T-cell (primary cell): Measurements from ENCODE around the gene HOXA1. TPM values are rescaled to one million over a fixed set of nuclear protein-coding genes. Genes with fewer than 3 reads are reported as not detected.

ENCODE experiments used
- ATAC-seq, 4 experiments: fragments of 200-7000 bp in 3 of 4; fragments of 150-1000 bp in 1 of 4; cut with Tn5 transposase; replicated peaks in 1 of 4; 1 replicate in 3 of 4; 2 replicates in 1 of 4; pipeline ENCODE4 v1.10.0; 2021; ENCODE audit warnings: moderate library complexity in 3 of 4, mild to moderate bottlenecking in 2 of 4, moderate number of reproducible peaks in 1 of 4
- CTCF ChIA-PET, 2 donors: fragments of 300-600 bp; sonication (Branson Sonifier 250); formaldehyde crosslinking; loops; one replicate each; lab custom pipeline; 2022; ENCODE audit warnings: antibody characterized with exemption in 2 of 2; lab: Charles Lee
- POLR2A ChIA-PET, 2 donors: fragments of 300-600 bp; sonication (Branson Sonifier 250); formaldehyde crosslinking; loops; one replicate each; lab custom pipeline; 2022; ENCODE audit warnings: antibody characterized with exemption in 2 of 2; lab: Charles Lee
- DNase-seq, 35 experiments: peaks; one replicate each; pipeline versions ENCODE4 v3.0.0 to v3.0.0-alpha.2; 2013 to 2023
- H3K27ac ChIP-seq: one replicate; pipeline ENCODE4 v1.5.1; 2013; ENCODE audit warnings: low read length
- H3K27me3 ChIP-seq, 2 experiments: replicated peaks in 1 of 2; 1 replicate in 1 of 2; 2 replicates in 1 of 2; pipeline versions ENCODE4 v1.6.1 to v1.7.0; 2013; ENCODE audit warnings: low read length in 1 of 2, mixed read lengths in 1 of 2; ENCODE audit not compliant: control insufficient read depth in 2 of 2, insufficient read depth in 2 of 2; ENCODE audit errors: extremely low read depth in 1 of 2
- H3K36me3 ChIP-seq, 2 donors: 1 replicate in 1 of 2; 2 replicates in 1 of 2; pipeline versions ENCODE4 v1.6.1 to v1.7.0; 2013; ENCODE audit warnings: low read length in 1 of 2; ENCODE audit not compliant: control insufficient read depth in 2 of 2, insufficient read depth in 1 of 2; ENCODE audit errors: extremely low read depth in 1 of 2
- H3K4me1 ChIP-seq, 2 experiments: 1 replicate in 1 of 2; 2 replicates in 1 of 2; pipeline versions ENCODE4 v1.6.1 to v1.7.0; 2013; ENCODE audit warnings: low read length in 2 of 2, mixed read lengths in 1 of 2; ENCODE audit not compliant: insufficient read depth in 2 of 2, control insufficient read depth in 1 of 2; ENCODE audit errors: extremely low read depth in 1 of 2
- H3K4me3 ChIP-seq, 2 donors: 1 replicate in 1 of 2; 2 replicates in 1 of 2; pipeline versions ENCODE4 v1.5.1 to v1.7.0; 2013; ENCODE audit warnings: mild to moderate bottlenecking in 2 of 2, low read length in 1 of 2, moderate library complexity in 1 of 2; ENCODE audit not compliant: control insufficient read depth in 1 of 2; ENCODE audit errors: extremely low read depth in 1 of 2
- H3K9me3 ChIP-seq: 2 replicates; pipeline ENCODE4 v1.7.0; 2013
- H3K27ac Mint-ChIP-seq, 2 donors: one replicate each; pipeline ENCODE4 v1.8.0; 2020 to 2021; ENCODE audit warnings: mild to moderate bottlenecking in 2 of 2, mixed read lengths in 2 of 2
- H3K27me3 Mint-ChIP-seq, 2 donors: one replicate each; pipeline ENCODE4 v1.8.0; 2021 to 2022; ENCODE audit warnings: mixed read lengths in 2 of 2
- H3K36me3 Mint-ChIP-seq: one replicate; pipeline ENCODE4 v1.8.0; 2021; ENCODE audit warnings: mixed read lengths
- H3K4me1 Mint-ChIP-seq, 3 donors: one replicate each; pipeline ENCODE4 v1.8.0; 2020 to 2022; ENCODE audit warnings: mixed read lengths in 3 of 3, mild to moderate bottlenecking in 1 of 3
- H3K4me3 Mint-ChIP-seq, 3 donors: one replicate each; pipeline ENCODE4 v1.8.0; 2020 to 2022; ENCODE audit warnings: mild to moderate bottlenecking in 3 of 3, mixed read lengths in 3 of 3, moderate library complexity in 3 of 3
- H3K9me3 Mint-ChIP-seq, 3 donors: one replicate each; pipeline ENCODE4 v1.8.0; 2020 to 2022; ENCODE audit warnings: mixed read lengths in 3 of 3
- WGBS: methylation state at CpG from one replicate; pipeline ENCODE4 v1.1.5; 2013; ENCODE audit warnings: missing lambda C conversion rate; ENCODE audit not compliant: insufficient coverage; 5-methylcytosine and 5-hydroxymethylcytosine counted together
- total RNA-seq, 35 experiments: library from RNA in 6 of 35; stranded (reverse) in 6 of 35; fragments of 120-200 nt in 1 of 35; gene quantifications; one replicate each; pipeline versions ENCODE4 v1.2.1 to v1.2.4 and lab custom pipeline; 2013 to 2026

Gene HOXA1
- total RNA-seq, 5 donors from 2014 or later (not counting 1 experiment from before 2014, with no cell fraction given), result 0.28 to 0.66 (median 0.54) TPM

DNA sequence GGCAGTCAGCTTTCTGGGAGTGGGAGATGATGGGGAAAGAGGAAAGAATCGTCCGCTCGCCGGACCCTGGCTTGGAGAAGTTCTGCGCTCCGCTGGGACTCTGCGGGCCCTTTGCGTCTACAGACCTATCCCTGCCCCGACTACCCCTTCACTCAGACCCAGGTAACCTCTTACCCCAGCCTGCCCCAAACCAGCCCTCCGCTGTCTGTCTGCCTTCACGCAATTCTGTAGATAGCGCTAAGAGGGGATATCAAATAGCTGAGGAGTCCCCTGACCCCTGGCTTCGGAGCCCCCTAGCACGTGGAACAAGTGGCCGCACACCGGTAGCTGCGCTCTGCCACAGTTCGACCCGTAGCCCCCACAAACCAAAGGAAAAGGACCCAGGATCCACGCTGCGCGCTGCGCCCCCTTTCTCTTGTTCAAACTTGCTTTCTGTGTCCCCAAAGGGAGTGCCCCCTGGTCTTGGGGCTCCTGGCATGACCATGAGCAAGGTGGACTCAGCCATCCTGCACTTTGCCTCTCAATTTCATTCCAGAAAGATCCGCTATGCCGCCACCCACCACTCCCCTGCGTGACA, 27.8 kb upstream of the HOXA1 start:
- no peak overlapping the region for H3K27ac ChIP-seq
- peaks cover 4 to 37% of the 10 kb centered on the region in 2 donors for H3K27me3 Mint-ChIP-seq
- no peak overlapping the region for H3K27ac Mint-ChIP-seq
- H3K36me3 Mint-ChIP-seq, result no peaks in the 10 kb centered on the region
- ATAC-seq (no peak), DNase-seq (no peak)
- H3K9me3 ChIP-seq, result no peaks in the 10 kb centered on the region
- no peaks in the 10 kb centered on the region for H3K9me3 Mint-ChIP-seq
- POLR2A ChIA-PET, result no interaction called here
- H3K27me3 ChIP-seq, result peaks cover 0 to 25% of the 10 kb centered on the region in 2 experiments
- no peaks in the 10 kb centered on the region for H3K4me1 ChIP-seq
- H3K4me3 Mint-ChIP-seq, result no peak overlapping the region
- H3K36me3 ChIP-seq, result no peaks in the 10 kb centered on the region
- CTCF ChIA-PET, result no interaction called here
- no peak overlapping the region for H3K4me3 ChIP-seq
- H3K4me1 Mint-ChIP-seq, result no peaks in the 10 kb centered on the region
- WGBS, result 98% methylated on average over 9 of the region's 26 CpGs

DNA sequence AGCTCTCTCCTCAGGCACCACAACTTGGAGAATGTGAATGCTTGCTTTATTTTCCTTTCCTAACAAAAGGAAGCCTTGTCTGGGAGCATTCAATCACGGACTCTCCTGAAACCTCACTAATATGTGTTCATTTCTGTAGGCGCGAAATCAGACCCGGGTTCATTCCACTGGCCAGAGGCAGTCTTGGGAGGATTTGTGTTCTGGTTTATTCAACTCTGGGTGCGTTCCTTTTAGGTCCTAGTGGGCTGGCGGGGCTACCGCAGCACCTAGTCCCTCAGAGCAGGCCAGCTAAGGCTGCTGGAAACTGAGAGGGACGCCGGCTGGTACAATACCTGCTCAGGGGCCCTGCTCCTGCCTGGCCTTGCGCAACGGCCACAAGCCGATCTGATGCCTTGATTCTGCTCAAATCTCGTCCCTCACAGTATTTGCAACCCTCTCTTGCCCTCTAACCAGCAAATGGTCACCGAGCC, 27.2 kb upstream of the HOXA1 start:
- H3K27me3 ChIP-seq, result peaks cover 0 to 28% of the 10 kb centered on the region in 2 experiments
- ATAC-seq, result no peak
- H3K27ac ChIP-seq, result no peak overlapping the region
- CTCF ChIA-PET, result no interaction called here
- H3K4me1 ChIP-seq, result no peaks in the 10 kb centered on the region
- Mint-ChIP-seq H3K27me3 (peaks cover 4 to 37% of the 10 kb centered on the region in 2 donors), H3K36me3 (no peaks in the 10 kb centered on the region), H3K9me3 (no peaks in the 10 kb centered on the region), H3K4me3 (no peak overlapping the region), H3K4me1 (no peaks in the 10 kb centered on the region), H3K27ac (no peak overlapping the region)
- POLR2A ChIA-PET, result no interaction called here
- no peaks in the 10 kb centered on the region for H3K9me3 ChIP-seq
- H3K36me3 ChIP-seq, result no peaks in the 10 kb centered on the region
- no peak for DNase-seq
- H3K4me3 ChIP-seq, result no peak overlapping the region
- WGBS, result 91% methylated on average over 8 of the region's 14 CpGs

DNA sequence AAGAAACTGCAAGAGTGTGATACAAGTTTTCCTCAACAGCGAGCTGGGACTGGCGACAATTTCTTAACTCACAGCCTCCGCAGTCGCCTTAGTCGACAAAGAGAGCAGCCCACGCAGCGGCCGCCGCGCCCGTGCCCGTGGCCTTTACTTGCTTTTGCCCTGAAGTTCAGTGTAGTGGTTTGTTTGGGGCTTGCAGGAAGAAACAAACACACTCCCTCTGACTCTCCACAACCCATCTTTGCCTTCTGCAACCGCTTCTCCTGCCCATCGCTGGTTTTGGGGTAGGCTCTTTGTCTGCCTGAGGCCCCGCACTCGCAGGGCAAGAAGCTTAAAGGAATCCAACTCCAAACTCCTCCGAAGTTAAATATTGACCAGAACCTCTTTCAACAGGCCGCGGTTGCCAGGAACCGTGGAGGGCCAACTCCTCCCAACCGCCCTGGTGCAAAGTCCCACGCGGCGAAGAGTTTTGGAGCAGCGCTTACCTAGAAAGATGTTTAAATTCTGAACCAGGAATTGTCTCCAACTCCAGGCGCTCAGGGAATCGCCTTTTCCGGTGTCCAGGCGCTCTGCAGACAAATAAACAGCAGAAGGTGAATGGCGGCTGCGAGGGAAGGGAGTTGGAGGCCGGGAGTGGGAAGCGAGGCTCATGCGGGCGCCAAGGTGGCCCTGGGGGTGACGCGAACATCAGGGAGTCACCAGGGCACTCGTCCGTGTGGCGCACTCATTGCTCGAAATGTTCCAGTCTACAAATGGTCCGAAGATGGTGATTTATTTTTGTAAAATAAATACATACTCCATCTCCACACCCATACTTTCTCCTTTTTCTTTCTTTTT, 26.5 kb upstream of the HOXA1 start:
- Histone ChIP-seq H3K36me3 (no peaks in the 10 kb centered on the region), H3K4me1 (no peaks in the 10 kb centered on the region), H3K9me3 (no peaks in the 10 kb centered on the region), H3K27ac (no peak overlapping the region), H3K27me3 (peaks cover 0 to 36% of the 10 kb centered on the region in 2 experiments), H3K4me3 (no peak overlapping the region)
- CTCF ChIA-PET, result no interaction called here
- ATAC-seq (no peak), DNase-seq (no peak)
- H3K27me3 Mint-ChIP-seq, result peaks cover 4 to 31% of the 10 kb centered on the region in 2 donors
- H3K9me3 Mint-ChIP-seq, result no peaks in the 10 kb centered on the region
- no peaks in the 10 kb centered on the region for H3K36me3 Mint-ChIP-seq
- H3K4me3 Mint-ChIP-seq, result no peak overlapping the region
- no peaks in the 10 kb centered on the region for H3K4me1 Mint-ChIP-seq
- WGBS, result 88% methylated on average over 15 of the region's 42 CpGs
- H3K27ac Mint-ChIP-seq, result no peak overlapping the region
- POLR2A ChIA-PET, result no interaction called here

DNA sequence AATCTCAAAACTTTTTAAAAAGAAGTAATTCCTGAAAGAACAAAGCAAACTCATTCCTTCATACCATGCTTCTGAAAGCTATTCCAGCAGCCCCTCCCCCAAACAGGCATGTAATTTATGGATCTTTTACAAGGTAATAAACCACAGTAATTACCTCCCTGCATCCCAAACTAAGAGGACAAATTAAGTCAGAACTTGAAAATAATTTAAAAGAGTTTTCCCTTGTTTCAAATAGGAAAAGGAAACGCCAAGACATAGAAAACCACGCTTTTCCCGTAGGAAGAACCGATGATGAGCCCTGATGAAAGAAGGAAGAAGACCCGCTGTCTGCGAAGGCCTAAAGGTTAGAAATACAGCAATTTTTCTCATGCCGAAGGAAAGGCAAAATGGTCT, 25.9 kb upstream of the HOXA1 start:
- H3K9me3 ChIP-seq, result no peaks in the 10 kb centered on the region
- no peak overlapping the region for H3K4me3 ChIP-seq
- Mint-ChIP-seq H3K9me3 (no peaks in the 10 kb centered on the region), H3K27ac (no peak overlapping the region), H3K4me1 (no peaks in the 10 kb centered on the region), H3K27me3 (peaks cover 4 to 30% of the 10 kb centered on the region in 2 donors), H3K4me3 (no peak overlapping the region), H3K36me3 (no peaks in the 10 kb centered on the region)
- ATAC-seq (no peak), DNase-seq (no peak)
- H3K27me3 ChIP-seq, result peaks cover 0 to 41% of the 10 kb centered on the region in 2 experiments
- 81% methylated on average over 7 of the region's 7 CpGs for WGBS
- H3K36me3 ChIP-seq, result no peaks in the 10 kb centered on the region
- no peak overlapping the region for H3K27ac ChIP-seq
- ChIA-PET POLR2A (no interaction called here), CTCF (interaction anchor here in 1 of 2 donors (0.8 kb wide), 1 partner anchor 1464 kb away, joined by 4 read pairs; no protein-coding TSS in a partner anchor)
- H3K4me1 ChIP-seq, result no peaks in the 10 kb centered on the region

DNA sequence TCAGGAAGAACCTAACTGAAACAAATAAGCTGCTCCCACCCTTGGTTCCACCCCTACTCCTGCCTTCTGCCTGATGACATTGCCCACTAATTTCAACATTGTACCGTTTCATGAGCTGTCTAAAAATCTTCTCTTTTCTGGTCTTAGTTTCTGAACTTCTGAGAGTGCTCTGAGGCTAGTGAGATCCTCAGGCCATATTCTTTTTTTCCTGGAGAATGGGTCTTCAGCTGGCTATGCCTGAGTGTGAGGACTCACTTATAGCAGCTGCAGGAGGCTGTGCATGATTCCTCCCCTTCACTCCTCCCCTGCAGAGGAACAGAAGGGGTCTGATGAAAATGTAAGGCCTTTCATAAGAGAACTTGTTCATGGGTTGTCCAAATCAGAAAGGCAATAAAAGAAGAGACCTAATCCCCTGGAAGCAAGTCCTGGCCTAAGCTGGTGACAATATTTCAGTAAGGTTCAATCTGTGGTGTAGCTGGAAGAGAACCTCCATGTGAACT, 23.7 kb upstream of the HOXA1 start:
- Histone ChIP-seq H3K27ac (no peak overlapping the region), H3K4me3 (no peak overlapping the region), H3K4me1 (no peaks in the 10 kb centered on the region), H3K9me3 (no peaks in the 10 kb centered on the region), H3K27me3 (peaks cover 0 to 48% of the 10 kb centered on the region in 2 experiments), H3K36me3 (no peaks in the 10 kb centered on the region)
- H3K9me3 Mint-ChIP-seq, result no peaks in the 10 kb centered on the region
- H3K27ac Mint-ChIP-seq, result no peak overlapping the region
- no peak overlapping the region for H3K4me3 Mint-ChIP-seq
- ATAC-seq (no peak), DNase-seq (no peak)
- ChIA-PET POLR2A (interaction anchor here in 1 of 2 donors (1.1 kb wide), 1 partner anchor 20 kb away, joined by 3 read pairs; no protein-coding TSS in a partner anchor), CTCF (no interaction called here)
- no peaks in the 10 kb centered on the region for H3K36me3 Mint-ChIP-seq
- WGBS, result no CpG with 5 or more reads among the region's 1 CpG
- no peaks in the 10 kb centered on the region for H3K4me1 Mint-ChIP-seq
- peaks cover 1 to 11% of the 10 kb centered on the region in 2 donors for H3K27me3 Mint-ChIP-seq

DNA sequence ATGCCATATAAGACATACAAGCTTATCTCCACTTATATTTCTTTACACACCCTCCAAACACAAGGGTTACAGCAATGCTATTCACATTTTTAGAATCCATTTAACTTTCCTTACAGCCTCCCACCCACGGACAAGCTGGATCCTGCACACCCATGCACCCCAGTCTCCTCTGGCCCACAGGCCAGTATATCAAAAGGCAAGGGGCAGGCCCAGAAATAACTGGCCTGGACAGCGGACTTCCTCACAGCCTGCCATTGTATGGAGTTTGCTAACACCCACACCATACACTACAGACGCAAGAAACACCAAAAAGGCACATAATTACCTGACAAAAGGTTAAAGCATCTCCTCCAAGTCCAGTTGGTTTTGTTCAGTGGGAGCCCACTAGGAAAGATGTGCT, 22.8 kb upstream of the HOXA1 start:
- no peak overlapping the region for H3K27ac ChIP-seq
- no peak for ATAC-seq

More for the DNA sequence above, 22.8 kb upstream of the HOXA1 start:
- Mint-ChIP-seq H3K4me3 (no peak overlapping the region), H3K9me3 (no peaks in the 10 kb centered on the region), H3K27ac (no peak overlapping the region), H3K4me1 (no peaks in the 10 kb centered on the region), H3K36me3 (no peaks in the 10 kb centered on the region), H3K27me3 (peaks cover 0 to 6% of the 10 kb centered on the region in 2 donors)
- WGBS, result 63% methylated on average over 1 of the region's 3 CpGs
- Histone ChIP-seq H3K9me3 (no peaks in the 10 kb centered on the region), H3K4me1 (no peaks in the 10 kb centered on the region), H3K27me3 (peaks cover 0 to 41% of the 10 kb centered on the region in 2 experiments), H3K4me3 (no peak overlapping the region), H3K36me3 (no peaks in the 10 kb centered on the region)
- DNase-seq, result no peak
- POLR2A ChIA-PET, result no interaction called here
- CTCF ChIA-PET, result no interaction called here
